Mucosa of rectum (tissue), 2 donors: ENCODE data around the gene LRCH4.

Experiments used
- H3K27ac ChIP-seq, 2 donors: one replicate each; pipeline ENCODE4 v1.7.0; 2013; ENCODE audit warnings: inconsistent platforms in 2 of 2, low read depth in 2 of 2, low read length in 2 of 2
- H3K27me3 ChIP-seq, 2 donors: one replicate each; pipeline ENCODE4 v1.7.0; 2013; ENCODE audit warnings: low read length in 2 of 2; ENCODE audit not compliant: control insufficient read depth in 2 of 2, insufficient read depth in 2 of 2
- H3K36me3 ChIP-seq, 2 donors: one replicate each; pipeline ENCODE4 v1.7.0; 2013; ENCODE audit warnings: low read length in 2 of 2; ENCODE audit not compliant: control insufficient read depth in 2 of 2, insufficient read depth in 2 of 2
- H3K4me1 ChIP-seq, 2 donors: one replicate each; pipeline ENCODE4 v1.7.0; 2013; ENCODE audit warnings: low read length in 2 of 2, mild to moderate bottlenecking in 1 of 2; ENCODE audit not compliant: control insufficient read depth in 2 of 2, insufficient read depth in 2 of 2
- H3K4me3 ChIP-seq, 2 donors: one replicate each; pipeline ENCODE4 v1.7.0; 2013; ENCODE audit warnings: low read length in 2 of 2
- H3K9ac ChIP-seq, 2 donors: one replicate each; pipeline ENCODE4 v1.7.0; 2013; ENCODE audit warnings: low read length in 2 of 2, low read depth in 1 of 2, mild to moderate bottlenecking in 1 of 2
- H3K9me3 ChIP-seq, 2 donors: one replicate each; pipeline ENCODE4 v1.7.0; 2013; ENCODE audit warnings: low read length in 2 of 2; ENCODE audit not compliant: control insufficient read depth in 2 of 2
- donor health status: healthy.
- donor health status: Normal muscosa, but diverticular disease.

The LRCH4 gene

GRCh38 chr7:100585511-100586265, at the start of gene LRCH4:
Gene LRCH4, minus strand, starts transcription at chr7:100586129. Its CDS starts 29 bp downstream, at chr7:100586100.
- H3K4me1 ChIP-seq = peaks cover 21 to 30% of the 10 kb centered on the region in 2 donors
- H3K27ac ChIP-seq = peak within 1 kb of the TSS; percentile 99
- peak within 1 kb of the TSS; percentile 91 to 97 for H3K4me3 ChIP-seq

GRCh38 chr7:100632951-100633717, 47.2 kb upstream of the LRCH4 start:
- no peaks in the 10 kb centered on the region for H3K9me3 ChIP-seq
- peaks cover 0 to 4% of the 10 kb centered on the region in 2 donors for H3K27me3 ChIP-seq
- no peak overlapping the region for H3K27ac ChIP-seq
- H3K4me3 ChIP-seq = peak overlapping the region; percentile 59 to 68
- H3K4me1 ChIP-seq = peaks cover 3 to 8% of the 10 kb centered on the region in 2 donors
- no peaks in the 10 kb centered on the region for H3K36me3 ChIP-seq
- peak overlapping the region; percentile 41 to 55 for H3K9ac ChIP-seq

More at GRCh38 chr7:100585511-100586265, at the start of gene LRCH4:
- H3K9ac ChIP-seq = peak within 1 kb of the TSS; percentile 88 to 96
- peaks cover 17 to 19% of the 10 kb centered on the region in 2 donors for H3K36me3 ChIP-seq
- H3K9me3 ChIP-seq = no peaks in the 10 kb centered on the region
- no peaks in the 10 kb centered on the region for H3K27me3 ChIP-seq

GRCh38 chr7:100630066-100630465, 44.1 kb upstream of the LRCH4 start:
- no peak overlapping the region for H3K9ac ChIP-seq
- no peak overlapping the region for H3K4me3 ChIP-seq
- no peaks in the 10 kb centered on the region for H3K36me3 ChIP-seq
- peaks cover 8 to 11% of the 10 kb centered on the region in 2 donors for H3K4me1 ChIP-seq
- H3K9me3 ChIP-seq = no peaks in the 10 kb centered on the region
- H3K27ac ChIP-seq = no peak overlapping the region
- peaks cover 0 to 7% of the 10 kb centered on the region in 2 donors for H3K27me3 ChIP-seq

GRCh38 chr7:100629117-100629716, 43.3 kb upstream of the LRCH4 start:
- H3K36me3 ChIP-seq = no peaks in the 10 kb centered on the region
- H3K4me1 ChIP-seq = peaks cover 8 to 11% of the 10 kb centered on the region in 2 donors
- peaks cover 0 to 7% of the 10 kb centered on the region in 2 donors for H3K27me3 ChIP-seq
- H3K4me3 ChIP-seq = no peak overlapping the region
- no peak overlapping the region for H3K9ac ChIP-seq
- H3K9me3 ChIP-seq = no peaks in the 10 kb centered on the region
- no peak overlapping the region for H3K27ac ChIP-seq

- H3K27me3 ChIP-seq = peaks cover 0 to 3% of the 10 kb centered on the region in 2 donors
- H3K9me3 ChIP-seq = no peaks in the 10 kb centered on the region
- H3K4me1 ChIP-seq = peaks cover 3 to 5% of the 10 kb centered on the region in 2 donors
- no peaks in the 10 kb centered on the region for H3K36me3 ChIP-seq
- no peak overlapping the region for H3K9ac ChIP-seq
- H3K4me3 ChIP-seq = peak overlapping the region; percentile 14 to 43
- no peak overlapping the region for H3K27ac ChIP-seq
Measured at GRCh38 chr7:100627238-100627549, 41.3 kb upstream of the LRCH4 start.

GRCh38 chr7:100626530-100627237, 40.8 kb upstream of the LRCH4 start:
- Histone ChIP-seq H3K27me3 (peaks cover 0 to 3% of the 10 kb centered on the region in 2 donors), H3K4me1 (peaks cover 3 to 5% of the 10 kb centered on the region in 2 donors), H3K9ac (peak overlapping the region in 1 of 2 donors; percentile 54), H3K36me3 (no peaks in the 10 kb centered on the region), H3K27ac (peak overlapping the region in 1 of 2 donors; percentile 58), H3K9me3 (no peaks in the 10 kb centered on the region), H3K4me3 (peak overlapping the region; percentile 43 to 48)

- H3K36me3 ChIP-seq = no peaks in the 10 kb centered on the region
- no peak overlapping the region for H3K27ac ChIP-seq
Measured at GRCh38 chr7:100626055-100626454, 40.1 kb upstream of the LRCH4 start.

GRCh38 chr7:100623951-100624824, 38.3 kb upstream of the LRCH4 start:
- H3K4me1 ChIP-seq = peaks cover 3 to 5% of the 10 kb centered on the region in 2 donors
- peaks cover 0 to 3% of the 10 kb centered on the region in 2 donors for H3K27me3 ChIP-seq
- no peak overlapping the region for H3K27ac ChIP-seq
- no peaks in the 10 kb centered on the region for H3K9me3 ChIP-seq
- no peak overlapping the region for H3K9ac ChIP-seq
- no peak overlapping the region for H3K4me3 ChIP-seq
- no peaks in the 10 kb centered on the region for H3K36me3 ChIP-seq

More at GRCh38 chr7:100626055-100626454, 40.1 kb upstream of the LRCH4 start:
- Histone ChIP-seq H3K9me3 (no peaks in the 10 kb centered on the region), H3K9ac (no peak overlapping the region), H3K4me1 (peaks cover 3 to 5% of the 10 kb centered on the region in 2 donors), H3K4me3 (peak overlapping the region; percentile 43 to 48), H3K27me3 (peaks cover 0 to 3% of the 10 kb centered on the region in 2 donors)

GRCh38 chr7:100621554-100621953, 35.6 kb upstream of the LRCH4 start:
- H3K4me1 ChIP-seq = no peaks in the 10 kb centered on the region
- H3K27me3 ChIP-seq = peaks cover 0 to 3% of the 10 kb centered on the region in 2 donors
- H3K9me3 ChIP-seq = no peaks in the 10 kb centered on the region
- no peak overlapping the region for H3K4me3 ChIP-seq
- no peak overlapping the region for H3K9ac ChIP-seq
- no peaks in the 10 kb centered on the region for H3K36me3 ChIP-seq
- no peak overlapping the region for H3K27ac ChIP-seq
